ENCODE data around the gene PPP1R2.

PPP1R2 gene

DNA sequence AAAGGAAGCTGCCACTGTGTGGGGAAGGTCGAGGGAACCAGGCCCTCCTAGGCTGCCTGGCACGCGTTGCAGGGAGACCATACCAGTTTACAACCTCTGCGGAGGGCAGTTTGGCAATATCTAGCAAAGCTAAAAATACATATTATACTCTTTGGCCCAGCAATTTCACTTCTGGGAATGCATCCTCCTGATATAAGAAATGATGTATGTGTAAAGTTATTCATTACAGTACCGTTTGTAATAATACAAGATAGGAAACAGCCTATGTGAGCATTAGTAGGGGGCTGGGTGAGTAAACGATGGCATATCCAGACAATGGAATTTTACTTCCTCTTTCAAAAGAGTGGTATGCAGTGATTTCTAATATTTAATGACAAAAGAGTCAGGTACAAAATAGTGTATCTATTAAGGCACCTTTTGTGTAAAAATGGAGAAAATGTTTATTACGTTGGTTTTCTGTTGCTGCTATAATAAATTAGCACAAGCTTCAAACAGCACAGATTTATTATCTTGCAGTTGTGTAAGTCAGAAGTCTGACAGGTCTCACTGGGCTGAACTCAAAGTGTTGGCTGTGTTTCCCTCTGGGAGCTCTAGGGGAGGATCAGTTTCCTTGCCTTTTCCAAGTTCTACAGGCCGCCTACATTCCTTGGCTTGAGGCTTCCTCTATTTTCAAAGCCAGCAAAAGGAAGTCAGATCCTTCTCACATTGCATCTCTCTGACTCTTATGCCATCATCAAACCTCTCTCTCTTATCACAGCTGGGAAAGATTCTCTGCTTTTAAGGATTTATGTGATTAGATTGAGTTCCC, 31.6 kb upstream of the PPP1R2 start:
- peaks cover 1% of the 10 kb centered on the region for H3K27me3 Mint-ChIP-seq

DNA sequence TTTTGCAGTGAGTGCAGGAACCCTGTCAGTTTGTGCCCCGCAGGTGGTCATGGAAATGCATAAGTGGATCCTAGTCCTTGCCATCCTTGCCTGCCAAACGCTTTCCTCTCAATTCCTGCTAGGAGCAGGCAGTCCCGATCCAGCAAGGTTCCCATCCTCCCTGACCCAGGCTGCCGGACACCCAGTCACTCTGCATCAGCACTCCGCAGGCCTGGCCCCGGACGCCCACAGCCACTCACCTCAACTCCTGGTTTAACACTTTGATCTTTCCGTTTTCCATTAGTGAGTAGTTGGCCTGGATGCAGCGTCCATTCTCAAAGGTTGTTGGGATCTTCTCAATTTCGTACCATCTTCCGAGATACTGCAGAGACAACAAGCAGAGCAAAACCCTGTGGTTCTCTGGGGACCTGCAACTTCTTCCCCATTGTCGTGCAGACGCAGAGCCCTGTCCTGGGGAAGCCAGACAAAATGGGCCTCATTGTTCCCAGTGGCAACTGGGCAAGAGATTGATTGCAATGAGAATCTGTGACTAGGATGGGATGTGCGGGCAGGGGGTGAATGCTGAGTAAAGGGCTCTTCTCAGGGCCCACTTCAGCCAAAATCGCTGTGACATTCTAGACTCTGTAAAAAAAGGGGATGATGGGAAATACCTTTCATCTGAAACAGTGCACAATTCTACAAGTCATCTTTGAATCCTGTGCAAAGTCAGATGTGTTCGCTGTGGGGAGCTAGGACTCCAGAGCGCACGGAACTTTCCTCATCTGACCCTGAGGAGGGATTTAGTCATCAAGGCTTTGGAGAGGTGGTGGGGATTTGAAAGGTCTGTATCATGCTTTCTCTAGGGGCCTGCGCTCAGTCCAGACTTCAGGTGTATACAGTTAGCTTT, 30.7 kb upstream of the PPP1R2 start:
- no peak for DNase-seq
- H3K36me3 Mint-ChIP-seq (ENCODE audit: low read depth), result no peaks in the 10 kb centered on the region
- H3K4me3 Mint-ChIP-seq, result no peak overlapping the region
- no peaks in the 10 kb centered on the region for H3K9me3 Mint-ChIP-seq
- no peak for ATAC-seq
- peaks cover 4% of the 10 kb centered on the region for H3K4me1 Mint-ChIP-seq
- H3K27ac Mint-ChIP-seq, result no peak overlapping the region
- peaks cover 1% of the 10 kb centered on the region for H3K27me3 Mint-ChIP-seq

More for the DNA sequence above, 31.6 kb upstream of the PPP1R2 start:
- DNase-seq (no peak), ATAC-seq (no peak)
- no peaks in the 10 kb centered on the region for H3K9me3 Mint-ChIP-seq
- no peak overlapping the region for H3K4me3 Mint-ChIP-seq
- H3K36me3 Mint-ChIP-seq (ENCODE audit: low read depth), result no peaks in the 10 kb centered on the region
- no peak overlapping the region for H3K27ac Mint-ChIP-seq
- peaks cover 4% of the 10 kb centered on the region for H3K4me1 Mint-ChIP-seq

DNA sequence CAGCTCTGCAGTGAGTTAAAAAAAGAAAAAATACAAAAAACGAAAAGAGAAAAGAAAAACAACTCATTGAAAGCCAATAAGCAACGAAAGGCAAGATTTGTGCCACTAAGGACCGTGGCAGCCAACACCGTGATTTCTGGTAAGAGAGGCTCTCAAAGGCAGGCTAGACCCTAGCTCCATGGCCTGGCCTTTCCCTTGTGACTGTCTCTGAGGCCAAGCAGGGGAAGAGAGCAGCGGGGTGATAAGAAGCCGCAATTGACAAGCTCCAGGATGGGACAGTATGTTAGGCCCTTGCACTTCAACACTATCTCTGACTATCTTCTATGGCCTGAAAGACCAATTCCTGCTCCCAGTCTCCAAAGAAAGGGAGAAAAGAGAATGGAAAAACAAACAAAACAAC, 28.2 kb upstream of the PPP1R2 start:
- no peak for ATAC-seq
- H3K4me1 Mint-ChIP-seq, result peaks cover 7% of the 10 kb centered on the region
- H3K27me3 Mint-ChIP-seq, result peaks cover 2% of the 10 kb centered on the region
- H3K36me3 Mint-ChIP-seq (ENCODE audit: low read depth), result no peaks in the 10 kb centered on the region
- DNase-seq, result no peak
- H3K27ac Mint-ChIP-seq, result no peak overlapping the region
- no peak overlapping the region for H3K4me3 Mint-ChIP-seq
- H3K9me3 Mint-ChIP-seq, result no peaks in the 10 kb centered on the region

DNA sequence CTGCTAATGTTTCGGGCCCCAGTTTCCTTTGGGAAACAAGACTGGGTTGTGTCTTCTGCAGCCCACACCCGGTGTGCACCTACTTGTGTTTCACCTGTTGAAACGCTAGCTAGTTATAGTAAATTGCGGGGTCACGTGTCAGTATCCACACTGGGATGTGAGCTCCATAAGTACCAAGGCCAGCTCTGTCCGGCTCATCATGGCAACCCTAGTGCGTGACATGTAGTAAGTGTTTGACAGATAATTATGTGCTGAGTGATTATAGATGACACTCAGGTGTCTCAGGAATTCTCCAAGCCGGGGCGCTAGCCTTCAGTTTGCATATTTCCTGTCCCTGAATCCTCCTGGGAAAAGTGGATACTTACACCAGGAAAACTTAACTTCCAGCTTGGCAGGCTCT, 27.8 kb upstream of the PPP1R2 start:
- Mint-ChIP-seq H3K27me3 (peaks cover 3% of the 10 kb centered on the region), H3K27ac (no peak overlapping the region), H3K9me3 (no peaks in the 10 kb centered on the region), H3K4me1 (peaks cover 7% of the 10 kb centered on the region), H3K36me3 (ENCODE audit: low read depth) (no peaks in the 10 kb centered on the region), H3K4me3 (no peak overlapping the region)
- ATAC-seq (no peak), DNase-seq (no peak)

DNA sequence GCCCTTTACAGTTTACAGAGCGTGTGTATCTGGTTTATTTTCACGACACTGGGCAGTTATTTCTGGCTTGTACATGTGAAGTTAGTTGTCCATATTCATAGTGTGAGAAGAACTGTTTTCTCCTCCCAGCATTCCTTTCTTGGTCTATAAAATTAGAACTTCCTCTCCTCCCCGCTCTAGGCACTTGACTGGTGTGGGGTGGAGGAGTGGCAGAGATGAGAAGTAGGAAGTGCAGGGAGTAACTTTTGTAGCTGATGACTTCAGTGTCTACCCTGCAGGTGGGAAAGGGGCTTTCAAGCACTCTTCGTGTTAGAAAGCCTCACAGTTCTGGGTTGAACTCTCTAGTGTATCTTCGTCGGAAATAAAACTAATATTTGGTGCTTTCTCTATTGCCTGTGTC, 27.2 kb upstream of the PPP1R2 start:
- Mint-ChIP-seq H3K4me3 (no peak overlapping the region), H3K36me3 (ENCODE audit: low read depth) (no peaks in the 10 kb centered on the region), H3K9me3 (no peaks in the 10 kb centered on the region), H3K27ac (no peak overlapping the region), H3K4me1 (peaks cover 7% of the 10 kb centered on the region), H3K27me3 (peaks cover 3% of the 10 kb centered on the region)
- no peak for ATAC-seq
- DNase-seq, result no peak

DNA sequence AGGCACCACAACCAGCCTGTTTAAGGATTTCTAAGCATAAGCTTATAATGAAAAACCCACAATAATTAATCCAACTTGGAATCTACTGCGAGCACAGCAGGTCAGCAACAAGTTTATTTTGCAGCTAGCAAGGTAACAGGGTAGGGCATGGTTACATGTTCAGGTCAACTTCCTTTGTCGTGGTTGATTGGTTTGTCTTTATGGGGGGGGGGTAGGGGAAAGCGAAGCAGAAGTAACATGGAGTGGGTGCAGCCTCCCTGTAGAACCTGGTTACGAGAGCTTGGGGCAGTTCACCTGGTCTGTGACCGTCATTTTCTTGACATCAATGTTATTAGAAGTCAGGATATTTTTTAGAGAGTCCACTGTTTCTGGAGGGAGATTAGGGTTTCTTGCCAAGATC, 25.5 kb upstream of the PPP1R2 start:
- DNase-seq, result no peak
- Mint-ChIP-seq H3K27me3 (peaks cover 3% of the 10 kb centered on the region), H3K4me3 (no peak overlapping the region), H3K4me1 (peaks cover 7% of the 10 kb centered on the region), H3K9me3 (no peaks in the 10 kb centered on the region), H3K36me3 (ENCODE audit: low read depth) (no peaks in the 10 kb centered on the region), H3K27ac (no peak overlapping the region)
- no peak for ATAC-seq

DNA sequence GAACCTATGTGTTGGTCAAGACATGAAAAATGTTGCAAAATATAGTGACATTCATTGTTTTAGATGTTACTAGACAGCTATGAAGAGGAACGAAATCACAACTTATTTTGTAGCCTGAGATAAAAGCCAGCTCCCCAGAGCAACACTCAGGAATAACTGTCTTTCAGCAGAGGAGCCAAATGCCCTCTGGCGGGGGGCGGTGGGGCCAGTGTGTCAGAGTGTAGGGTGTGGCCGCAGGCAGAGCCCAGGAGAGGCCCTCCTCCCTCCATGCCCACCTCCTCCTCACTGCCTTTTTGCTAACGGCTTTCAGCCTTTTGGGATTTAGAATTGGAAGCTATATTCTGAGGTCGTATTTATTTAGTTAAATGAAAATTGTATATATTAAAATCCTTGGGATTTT, 23.7 kb upstream of the PPP1R2 start:
- Mint-ChIP-seq H3K36me3 (ENCODE audit: low read depth) (no peaks in the 10 kb centered on the region), H3K9me3 (no peaks in the 10 kb centered on the region), H3K4me3 (no peak overlapping the region), H3K4me1 (peaks cover 7% of the 10 kb centered on the region), H3K27me3 (peaks cover 3% of the 10 kb centered on the region), H3K27ac (no peak overlapping the region)
- no peak for ATAC-seq
- DNase-seq, result no peak

DNA sequence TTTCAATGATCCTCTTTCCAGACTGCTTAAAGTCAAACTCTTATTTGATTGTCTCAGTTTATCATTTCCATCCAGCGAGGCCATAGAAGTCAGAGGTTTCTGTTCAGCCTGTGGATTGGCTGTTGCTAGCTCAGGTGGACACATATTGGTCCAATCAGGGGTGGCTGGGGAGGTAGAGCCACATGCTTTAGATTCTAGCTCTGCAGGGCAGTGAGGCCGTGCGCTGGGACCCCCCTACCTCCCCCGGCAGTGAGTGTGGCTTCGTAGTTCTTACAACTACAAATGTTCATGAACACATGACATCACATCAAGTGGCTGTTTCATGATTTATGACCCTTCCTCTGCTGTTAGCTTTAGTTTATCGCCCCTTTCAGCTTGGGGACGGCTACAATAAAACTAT, 22.6 kb upstream of the PPP1R2 start:
- peaks cover 3% of the 10 kb centered on the region for H3K27me3 Mint-ChIP-seq
- no peak overlapping the region for H3K4me3 Mint-ChIP-seq
- no peaks in the 10 kb centered on the region for H3K36me3 Mint-ChIP-seq (ENCODE audit: low read depth)
- DNase-seq, result no peak
- no peaks in the 10 kb centered on the region for H3K9me3 Mint-ChIP-seq
- no peak for ATAC-seq
- no peak overlapping the region for H3K27ac Mint-ChIP-seq
- peaks cover 7% of the 10 kb centered on the region for H3K4me1 Mint-ChIP-seq

DNA sequence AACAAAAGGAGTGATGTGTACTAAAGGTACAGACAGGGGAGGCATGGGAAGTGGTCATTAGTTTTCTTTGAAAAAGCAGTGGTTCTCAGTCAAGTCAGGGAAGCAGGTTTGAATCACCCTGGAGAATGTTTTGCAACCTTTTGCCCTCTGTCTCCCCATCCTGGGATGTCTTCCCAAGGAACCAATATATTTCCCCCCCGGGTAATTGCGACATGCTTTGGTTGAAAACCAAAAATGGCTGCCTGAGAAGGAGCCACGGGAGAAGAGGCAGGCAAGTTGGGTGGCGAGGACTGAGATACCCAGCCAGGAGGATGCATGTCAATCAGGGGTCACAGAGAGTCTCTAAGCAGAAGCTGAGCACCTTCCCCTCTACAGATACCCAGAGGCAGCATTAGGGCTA, 20.2 kb upstream of the PPP1R2 start:
- H3K4me1 Mint-ChIP-seq, result peaks cover 12% of the 10 kb centered on the region
- ATAC-seq (no peak), DNase-seq (no peak)
- H3K27me3 Mint-ChIP-seq, result peaks cover 3% of the 10 kb centered on the region
- no peaks in the 10 kb centered on the region for H3K36me3 Mint-ChIP-seq (ENCODE audit: low read depth)
- no peak overlapping the region for H3K4me3 Mint-ChIP-seq
- H3K9me3 Mint-ChIP-seq, result no peaks in the 10 kb centered on the region
- H3K27ac Mint-ChIP-seq, result no peak overlapping the region

DNA sequence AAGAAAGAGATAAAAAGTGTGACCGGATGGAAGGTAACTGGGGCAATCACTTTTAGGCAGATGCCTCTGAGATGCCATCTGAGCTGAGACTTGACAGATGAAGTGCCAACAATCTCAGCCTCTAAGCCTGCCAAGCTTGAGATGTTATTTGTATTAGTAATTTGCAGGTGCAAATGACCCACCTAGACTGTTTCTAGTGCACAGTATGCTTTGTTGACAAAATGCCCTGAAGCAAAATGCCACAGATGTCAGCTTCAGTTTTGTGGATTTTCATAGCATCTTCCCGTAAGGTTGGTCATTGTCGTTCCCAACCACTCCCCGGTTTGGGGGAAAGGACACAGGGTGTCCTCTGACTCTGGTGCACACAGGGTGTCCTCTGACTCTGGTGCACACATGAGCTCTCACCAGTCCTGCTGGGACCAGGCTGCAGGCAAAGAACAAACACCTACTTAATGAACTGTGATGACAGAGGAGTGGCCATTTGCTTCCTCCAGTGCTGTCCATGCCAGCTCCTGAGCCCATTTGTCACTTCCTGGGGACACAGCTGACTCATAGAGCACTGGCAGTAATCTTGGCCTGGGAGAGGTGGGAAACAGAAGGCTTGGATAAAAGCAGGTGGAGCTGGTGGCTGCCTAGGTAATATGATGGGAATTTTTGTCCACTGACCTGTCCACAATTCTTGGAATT, 16.7 kb upstream of the PPP1R2 start:
- no peak for DNase-seq
- Mint-ChIP-seq H3K4me1 (peaks cover 22% of the 10 kb centered on the region), H3K36me3 (ENCODE audit: low read depth) (no peaks in the 10 kb centered on the region), H3K9me3 (no peaks in the 10 kb centered on the region), H3K27me3 (no peaks in the 10 kb centered on the region), H3K27ac (no peak overlapping the region), H3K4me3 (no peak overlapping the region)
- ATAC-seq, result no peak

DNA sequence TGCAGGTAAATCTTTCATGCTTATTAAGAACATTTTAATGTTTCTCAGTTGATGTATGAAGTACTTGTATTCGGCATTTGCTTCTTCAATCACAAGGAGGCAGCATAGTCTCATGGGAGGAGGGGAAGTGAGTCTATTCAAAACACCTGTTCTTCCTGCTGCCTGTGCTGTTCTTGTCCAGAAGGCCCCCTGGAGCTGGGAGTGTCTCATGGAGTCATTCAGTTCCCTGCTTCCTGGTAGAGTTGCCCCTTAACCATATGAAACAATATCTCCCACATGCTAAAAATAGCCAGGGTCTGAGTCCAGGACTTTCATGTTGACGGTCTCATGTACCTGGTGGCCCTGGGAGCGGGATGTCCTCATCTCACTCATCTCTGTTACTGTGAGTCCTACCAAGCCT, 15.5 kb upstream of the PPP1R2 start:
- Mint-ChIP-seq H3K4me3 (no peak overlapping the region), H3K9me3 (no peaks in the 10 kb centered on the region), H3K36me3 (ENCODE audit: low read depth) (no peaks in the 10 kb centered on the region), H3K27ac (no peak overlapping the region), H3K27me3 (no peaks in the 10 kb centered on the region), H3K4me1 (peaks cover 22% of the 10 kb centered on the region)
- ATAC-seq (peak; percentile 67), DNase-seq (no peak)

DNA sequence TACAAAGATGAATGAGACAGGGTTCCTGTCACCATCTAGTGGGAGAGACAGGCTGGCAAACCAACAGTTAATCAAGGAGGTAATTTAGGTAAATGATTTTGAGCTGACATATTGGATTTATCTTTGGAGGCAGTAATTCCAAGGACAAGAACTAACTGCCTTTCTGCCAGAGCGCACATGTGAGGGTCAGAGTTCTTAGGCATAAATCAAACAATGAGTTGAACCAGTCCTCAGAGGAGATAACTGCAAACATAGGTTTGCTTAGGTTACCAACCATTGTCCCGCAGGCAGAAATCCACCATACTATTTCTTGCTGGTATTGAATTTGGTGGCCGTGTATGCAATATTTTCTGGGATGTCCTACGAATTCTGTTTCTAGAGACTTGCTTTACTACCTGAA, 14.2 kb upstream of the PPP1R2 start:
- DNase-seq (no peak), ATAC-seq (no peak)
- no peak overlapping the region for H3K27ac Mint-ChIP-seq
- peaks cover 35% of the 10 kb centered on the region for H3K4me1 Mint-ChIP-seq
- H3K4me3 Mint-ChIP-seq, result no peak overlapping the region
- H3K36me3 Mint-ChIP-seq (ENCODE audit: low read depth), result no peaks in the 10 kb centered on the region
- H3K9me3 Mint-ChIP-seq, result no peaks in the 10 kb centered on the region
- H3K27me3 Mint-ChIP-seq, result no peaks in the 10 kb centered on the region

DNA sequence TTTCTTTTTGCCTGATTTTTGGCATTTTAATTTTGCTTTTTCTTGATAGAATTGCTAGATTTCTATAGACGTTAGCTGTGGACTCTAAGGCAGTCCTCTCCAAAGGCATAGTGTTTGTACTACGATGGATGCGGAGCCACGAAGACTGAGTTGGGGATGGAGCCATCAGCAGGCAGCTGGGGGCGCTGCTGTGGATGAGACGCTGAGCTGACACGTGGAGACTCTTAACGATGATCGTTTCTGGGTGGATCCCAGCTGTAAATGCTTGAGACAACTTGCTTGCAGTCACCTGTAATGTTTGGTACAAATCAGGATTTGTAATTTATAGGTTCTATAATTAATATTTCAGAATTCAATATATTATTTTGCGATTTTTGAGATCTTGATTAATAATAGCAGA, 13.3 kb upstream of the PPP1R2 start:
- no peak for DNase-seq

DNA sequence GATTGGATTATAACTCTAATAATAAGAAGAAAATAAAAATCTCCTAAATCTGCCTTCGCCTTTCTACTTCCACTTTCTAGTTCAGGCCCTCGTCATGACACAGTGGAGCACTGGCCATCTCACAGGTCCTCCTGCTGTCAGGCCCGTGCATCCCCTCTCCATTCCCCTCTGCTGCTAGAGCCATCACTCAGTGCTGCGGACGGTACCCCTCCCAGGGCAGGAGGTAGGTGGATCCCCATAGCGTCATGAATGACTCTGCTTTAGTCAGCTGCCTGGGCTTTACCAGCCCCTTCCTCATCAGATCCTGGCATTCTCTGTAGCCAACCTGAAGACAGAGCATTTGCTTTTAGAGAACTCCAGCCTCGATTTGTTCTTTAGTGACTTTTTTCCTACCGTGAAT, 12.0 kb upstream of the PPP1R2 start:
- no peak overlapping the region for H3K4me3 Mint-ChIP-seq
- no peaks in the 10 kb centered on the region for H3K27me3 Mint-ChIP-seq
- no peaks in the 10 kb centered on the region for H3K36me3 Mint-ChIP-seq (ENCODE audit: low read depth)
- H3K9me3 Mint-ChIP-seq, result no peaks in the 10 kb centered on the region
- no peak for ATAC-seq
- no peak overlapping the region for H3K27ac Mint-ChIP-seq
- H3K4me1 Mint-ChIP-seq, result peaks cover 57% of the 10 kb centered on the region
- no peak for DNase-seq

More for the DNA sequence above, 13.3 kb upstream of the PPP1R2 start:
- H3K4me1 Mint-ChIP-seq, result peaks cover 44% of the 10 kb centered on the region
- H3K9me3 Mint-ChIP-seq, result no peaks in the 10 kb centered on the region
- no peaks in the 10 kb centered on the region for H3K27me3 Mint-ChIP-seq
- no peak overlapping the region for H3K4me3 Mint-ChIP-seq
- H3K36me3 Mint-ChIP-seq (ENCODE audit: low read depth), result no peaks in the 10 kb centered on the region
- no peak for ATAC-seq
- no peak overlapping the region for H3K27ac Mint-ChIP-seq

DNA sequence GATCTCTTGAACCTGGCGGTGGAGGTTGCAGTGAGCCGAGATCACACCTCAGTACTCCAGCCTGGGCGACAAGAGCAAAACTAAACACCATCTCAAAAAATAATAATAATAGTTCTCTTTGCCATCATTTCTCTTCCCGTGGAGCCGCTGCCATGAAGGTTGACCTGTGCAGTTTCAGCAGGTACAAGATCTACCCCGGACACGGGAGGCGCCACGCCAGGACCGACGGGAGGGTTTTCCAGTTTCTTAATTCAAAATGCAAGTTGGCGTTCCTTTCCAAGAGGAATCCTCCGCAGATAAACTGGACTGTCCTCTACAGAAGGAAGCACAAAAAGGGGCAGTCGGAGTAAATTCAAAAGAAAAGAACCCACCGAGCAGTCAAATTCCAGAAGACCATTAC, 11.3 kb upstream of the PPP1R2 start:
- Mint-ChIP-seq H3K4me3 (no peak overlapping the region), H3K4me1 (peaks cover 63% of the 10 kb centered on the region), H3K27me3 (no peaks in the 10 kb centered on the region), H3K36me3 (ENCODE audit: low read depth) (no peaks in the 10 kb centered on the region), H3K9me3 (no peaks in the 10 kb centered on the region), H3K27ac (no peak overlapping the region)
- DNase-seq (no peak), ATAC-seq (no peak)
